Ovary (tissue), 3 donors: ENCODE results near the gene LCN2.

ENCODE experiments used
- EP300 ChIP-seq: sonication (generic); formaldehyde crosslinking; IDR thresholded peaks from one replicate; pipeline ENCODE4 v1.6.1; 2017; ENCODE audit warnings: antibody characterized with exemption
- POLR2A ChIP-seq: fragments of 450-650 bp; IDR thresholded peaks from one replicate; pipeline ENCODE4 v1.6.1; 2017; ENCODE audit warnings: antibody characterized with exemption, mild to moderate bottlenecking, moderate library complexity
- TF ChIP-seq, protein P1 (sequence below), 3 donors: fragments of 450-650 bp in 2 of 3; fragments of 200-600 bp in 1 of 3; IDR thresholded peaks; one replicate each; pipeline versions ENCODE4 v1.5.1 to v1.8.0; 2016 to 2022; ENCODE audit warnings: antibody characterized with exemption in 3 of 3, mild to moderate bottlenecking in 1 of 3
- donor health status: DM: no; HTN: no; CAD: no.

DNA sequence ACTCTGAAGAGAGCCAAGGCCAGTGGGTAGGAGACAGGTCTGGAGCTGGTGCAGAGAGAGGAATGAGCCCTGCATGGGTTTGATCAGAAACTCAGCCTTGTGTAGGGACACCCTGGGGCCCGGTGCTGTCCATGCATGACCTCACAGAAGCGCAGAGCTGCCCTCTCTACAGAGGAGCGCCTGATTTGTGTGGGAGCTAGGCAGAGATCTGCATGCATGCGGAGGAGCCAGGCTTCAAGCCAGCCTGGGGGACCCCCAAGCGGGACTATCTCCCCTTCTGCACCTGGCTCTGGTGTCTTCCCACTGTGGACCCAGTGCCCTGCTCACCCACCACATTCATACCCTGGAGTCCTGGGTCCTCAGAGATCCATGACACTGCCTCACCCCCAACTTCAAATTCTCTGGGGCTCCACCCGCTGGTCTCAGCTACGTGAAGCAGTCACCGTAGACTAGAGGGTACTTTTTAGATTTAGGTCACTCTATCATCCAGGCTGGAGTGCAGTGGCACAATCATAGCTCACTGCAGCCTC, 2.6 kb upstream of the LCN2 start:
- TF ChIP-seq, protein P1, sequence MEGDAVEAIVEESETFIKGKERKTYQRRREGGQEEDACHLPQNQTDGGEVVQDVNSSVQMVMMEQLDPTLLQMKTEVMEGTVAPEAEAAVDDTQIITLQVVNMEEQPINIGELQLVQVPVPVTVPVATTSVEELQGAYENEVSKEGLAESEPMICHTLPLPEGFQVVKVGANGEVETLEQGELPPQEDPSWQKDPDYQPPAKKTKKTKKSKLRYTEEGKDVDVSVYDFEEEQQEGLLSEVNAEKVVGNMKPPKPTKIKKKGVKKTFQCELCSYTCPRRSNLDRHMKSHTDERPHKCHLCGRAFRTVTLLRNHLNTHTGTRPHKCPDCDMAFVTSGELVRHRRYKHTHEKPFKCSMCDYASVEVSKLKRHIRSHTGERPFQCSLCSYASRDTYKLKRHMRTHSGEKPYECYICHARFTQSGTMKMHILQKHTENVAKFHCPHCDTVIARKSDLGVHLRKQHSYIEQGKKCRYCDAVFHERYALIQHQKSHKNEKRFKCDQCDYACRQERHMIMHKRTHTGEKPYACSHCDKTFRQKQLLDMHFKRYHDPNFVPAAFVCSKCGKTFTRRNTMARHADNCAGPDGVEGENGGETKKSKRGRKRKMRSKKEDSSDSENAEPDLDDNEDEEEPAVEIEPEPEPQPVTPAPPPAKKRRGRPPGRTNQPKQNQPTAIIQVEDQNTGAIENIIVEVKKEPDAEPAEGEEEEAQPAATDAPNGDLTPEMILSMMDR (IDR thresholded peaks at IDR 0.05), result no peak
- TF ChIP-seq POLR2A (no peak), EP300 (no peak)
